PC-9 (cell line): Measurements from ENCODE around the gene CEP20. TPM values are rescaled to one million over a fixed set of nuclear protein-coding genes. Genes with fewer than 3 reads are reported as not detected.

ENCODE experiments used
- BruUV-seq: library from RNA; stranded (reverse); fragments of 400-500 nt; replicated peaks from 2 replicates; lab custom pipeline; 2021; lab: Mats Ljungman, UMichigan
- CTCF ChIA-PET: fragments of 300-600 bp; sonication (Branson Sonifier 250); formaldehyde crosslinking; loops from one replicate; lab custom pipeline; 2022; ENCODE audit warnings: antibody characterized with exemption; lab: Charles Lee
- POLR2A ChIA-PET: fragments of 300-600 bp; sonication (Branson Sonifier 250); formaldehyde crosslinking; loops from one replicate; lab custom pipeline; 2022; ENCODE audit warnings: antibody characterized with exemption; ENCODE audit not compliant: unreplicated experiment; lab: Charles Lee
- DNase-seq, 2 experiments: peaks; one replicate each; pipeline versions ENCODE4 v3.0.0 to v3.0.0-alpha.2; 2015 to 2022; ENCODE audit warnings: mixed read lengths in 1 of 2
- H2AFZ ChIP-seq: fragments of 200-600 bp; sonication (generic); 2 replicates; pipeline ENCODE4 v1.8.1; 2017; ENCODE audit warnings: antibody characterized with exemption
- H3F3A ChIP-seq: fragments of 200-600 bp; sonication (generic); 2 replicates; pipeline ENCODE4 v1.8.1; 2017; ENCODE audit warnings: antibody characterized with exemption, mild to moderate bottlenecking, low read depth; ENCODE audit not compliant: insufficient read depth
- H3K27ac ChIP-seq: fragments of 200-600 bp; sonication (generic); 2 replicates; pipeline ENCODE4 v1.6.1; 2016; ENCODE audit warnings: mixed run types
- H3K27me3 ChIP-seq: fragments of 200-600 bp; sonication (generic); 2 replicates; pipeline ENCODE4 v1.6.1; 2016; ENCODE audit warnings: low read depth, mixed run types; ENCODE audit not compliant: insufficient read depth
- H3K36me3 ChIP-seq: fragments of 200-600 bp; sonication (generic); 2 replicates; pipeline ENCODE4 v1.6.1; 2016; ENCODE audit warnings: low read depth, mixed run types
- H3K4me1 ChIP-seq: fragments of 200-600 bp; sonication (generic); replicated peaks from 2 replicates; pipeline ENCODE4 v1.6.1; 2016; ENCODE audit warnings: mixed run types; ENCODE audit not compliant: insufficient read depth
- H3K4me2 ChIP-seq: fragments of 200-600 bp; sonication (generic); 2 replicates; pipeline ENCODE4 v1.6.1; 2017; ENCODE audit warnings: mixed run types
- H3K4me3 ChIP-seq: fragments of 200-600 bp; sonication (generic); 2 replicates; pipeline ENCODE4 v1.6.1; 2016; ENCODE audit warnings: mixed run types
- H3K79me2 ChIP-seq: fragments of 200-600 bp; sonication (generic); 2 replicates; pipeline ENCODE4 v1.6.1; 2017; ENCODE audit warnings: low read depth, mixed run types
- H3K9me2 ChIP-seq: fragments of 200-600 bp; sonication (generic); 2 replicates; pipeline ENCODE4 v1.8.1; 2017; ENCODE audit warnings: mild to moderate bottlenecking; ENCODE audit not compliant: insufficient read depth
- H3K9me3 ChIP-seq: fragments of 200-600 bp; sonication (generic); 2 replicates; pipeline ENCODE4 v1.8.1; 2016; ENCODE audit warnings: low read depth; ENCODE audit not compliant: insufficient read depth
- H4K20me1 ChIP-seq: fragments of 200-600 bp; sonication (generic); 2 replicates; pipeline ENCODE4 v1.8.1; 2017; ENCODE audit not compliant: insufficient read depth
- CTCF ChIP-seq: fragments of 200-600 bp; sonication (generic); conservative IDR thresholded peaks from 2 replicates; pipeline ENCODE4 v1.6.1; 2017; ENCODE audit warnings: mixed run types, antibody characterized with exemption, mild to moderate bottlenecking, moderate library complexity
- EZH2 ChIP-seq: fragments of 200-600 bp; sonication (generic); IDR thresholded peaks from 2 replicates; pipeline ENCODE4 v1.8.0; 2017; ENCODE audit warnings: antibody characterized with exemption, low read depth
- intact Hi-C: fragments of 100-400 bp; cut with micrococcal nuclease; formaldehyde crosslinking; loops from one replicate; pipeline ENCODE4 v1.10.0; 2022; ENCODE audit not compliant: unreplicated experiment
- total RNA-seq: library from RNA; stranded (reverse); gene quantifications from 2 replicates; pipeline ENCODE4 v1.2.3, GENCODE V29; 2021

Gene CEP20
- total RNA-seq, 1 experiment from 2014 or later: 125 TPM

- ChIA-PET CTCF (no interaction called here), POLR2A (no interaction called here)
- no peak for TF ChIP-seq CTCF
- Histone ChIP-seq H3K4me1 (no peaks in the 10 kb centered on the region), H4K20me1 (no peaks in the 10 kb centered on the region), H3K27ac (no peak overlapping the region), H3K27me3 (no peaks in the 10 kb centered on the region), H3K4me2 (no peak overlapping the region), H3K4me3 (no peak overlapping the region), H3K36me3 (peaks cover 24% of the 10 kb centered on the region), H2AFZ (no peak overlapping the region), H3K9me3 (no peaks in the 10 kb centered on the region), H3F3A (peaks cover 22% of the 10 kb centered on the region), H3K79me2 (no peaks in the 10 kb centered on the region), H3K9me2 (no peaks in the 10 kb centered on the region)
- DNase-seq: no peak
- intact Hi-C loops: no loop called here
- BruUV-seq: no TSS peak
These were observed 22.0 kb downstream of the CEP20 start for GRCh38 chr16:15866451-15866850.

- DNase-seq: no peak
- Histone ChIP-seq H4K20me1 (no peaks in the 10 kb centered on the region), H3K9me3 (no peaks in the 10 kb centered on the region), H3K4me1 (no peaks in the 10 kb centered on the region), H3F3A (peaks cover 22% of the 10 kb centered on the region), H3K9me2 (no peaks in the 10 kb centered on the region), H3K27me3 (no peaks in the 10 kb centered on the region), H3K79me2 (no peaks in the 10 kb centered on the region), H3K27ac (no peak overlapping the region), H3K4me2 (no peak overlapping the region), H3K4me3 (no peak overlapping the region), H2AFZ (no peak overlapping the region), H3K36me3 (peaks cover 20% of the 10 kb centered on the region)
- TF ChIP-seq CTCF: no peak
- TF ChIP-seq EZH2: no peak
- no TSS peak for BruUV-seq
- POLR2A ChIA-PET: no interaction called here
- CTCF ChIA-PET: no interaction called here
- intact Hi-C loops: no loop called here
These were observed 22.7 kb downstream of the CEP20 start for GRCh38 chr16:15865742-15866141.

- Histone ChIP-seq H3K9me2 (no peaks in the 10 kb centered on the region), H3K4me2 (no peak overlapping the region), H3K4me3 (no peak overlapping the region), H3K27ac (no peak overlapping the region), H2AFZ (no peak overlapping the region), H3F3A (peaks cover 22% of the 10 kb centered on the region), H3K27me3 (no peaks in the 10 kb centered on the region), H3K79me2 (no peaks in the 10 kb centered on the region), H4K20me1 (no peaks in the 10 kb centered on the region), H3K4me1 (no peaks in the 10 kb centered on the region), H3K36me3 (peaks cover 14% of the 10 kb centered on the region), H3K9me3 (no peaks in the 10 kb centered on the region)
- BruUV-seq: no TSS peak
- ChIA-PET POLR2A (interaction anchor here (0.6 kb wide), 1 partner anchor 15 kb away, joined by 3 read pairs; no protein-coding TSS in a partner anchor), CTCF (no interaction called here)
- intact Hi-C loops: no loop called here
- no peak for DNase-seq
- no peak for TF ChIP-seq CTCF
- no peak for TF ChIP-seq EZH2
These were observed 23.5 kb downstream of the CEP20 start for GRCh38 chr16:15864939-15865338.
